BLaER1 treated with 17β-estradiol and CSF1 and Interleukin-3, amounts not matched to agents 10 nM and 100 nM (cell line): ENCODE data around the gene HES5.

Source experiments
- H3K27ac ChIP-seq, 11 experiments: shearing (Covaris generic); formaldehyde crosslinking; 2 replicates each; pipeline ENCODE4 v1.8.1; 2022
- H3K27me3 ChIP-seq, 11 experiments: shearing (Covaris generic); formaldehyde crosslinking; 2 replicates each; pipeline ENCODE4 v1.8.1; 2022
- H3K36me3 ChIP-seq, 11 experiments: shearing (Covaris generic); formaldehyde crosslinking; 2 replicates each; pipeline ENCODE4 v1.8.1; 2022
- H3K4me1 ChIP-seq, 10 experiments: shearing (Covaris generic); formaldehyde crosslinking; 2 replicates each; pipeline ENCODE4 v1.8.1; 2022
- H3K4me2 ChIP-seq, 11 experiments: shearing (Covaris generic); formaldehyde crosslinking; 2 replicates each; pipeline ENCODE4 v1.8.1; 2022
- H3K4me3 ChIP-seq, 10 experiments: shearing (Covaris generic); formaldehyde crosslinking; 2 replicates each; pipeline ENCODE4 v1.8.1; 2022
- H3K9ac ChIP-seq, 11 experiments: shearing (Covaris generic); formaldehyde crosslinking; 2 replicates each; pipeline ENCODE4 v1.8.1; 2022
- H3K9me3 ChIP-seq, 11 experiments: shearing (Covaris generic); formaldehyde crosslinking; replicated peaks in 1 of 11; 2 replicates each; pipeline ENCODE4 v1.8.1; 2022
- H4K20me1 ChIP-seq, 11 experiments: shearing (Covaris generic); formaldehyde crosslinking; 2 replicates each; pipeline ENCODE4 v1.8.1; 2022
- Cebpa-rat ChIP-seq, 11 experiments: shearing (Covaris generic); IDR thresholded peaks; 2 replicates each; pipeline ENCODE4 v1.8.1; 2022

The HES5 gene

GRCh38 chr1:2496087-2496622 is 33.9 kb downstream of the HES5 start:
- no peak for TF ChIP-seq Cebpa-rat (IDR thresholded peaks at IDR 0.05)
- no peaks in the 10 kb centered on the region for H3K9me3 ChIP-seq
- peaks cover 0 to 73% (median 35%) of the 10 kb centered on the region in 11 experiments; a peak in 14 of 22 replicates for H4K20me1 ChIP-seq
- peaks cover 32 to 91% (median 88%) of the 10 kb centered on the region in 10 experiments for H3K4me1 ChIP-seq
- peak overlapping the region in 5 of 11 experiments; percentile 22 to 67 (median 25); a peak in 8 of 22 replicates for H3K27ac ChIP-seq
- no peaks in the 10 kb centered on the region for H3K36me3 ChIP-seq
- peak overlapping the region in 10 of 11 experiments; percentile 33 to 96 (median 86); a peak in 21 of 22 replicates for H3K4me2 ChIP-seq
- H3K9ac ChIP-seq: peak overlapping the region in 5 of 11 experiments; percentile 12 to 65 (median 35); a peak in 6 of 22 replicates
- H3K4me3 ChIP-seq: peak overlapping the region in 1 of 10 experiments; percentile 1; a peak in 1 of 20 replicates
- peaks cover 0 to 62% (median 8%) of the 10 kb centered on the region in 11 experiments; a peak in 12 of 22 replicates for H3K27me3 ChIP-seq

- Histone ChIP-seq H3K9ac (peak overlapping the region in 4 of 11 experiments; percentile 35 to 65 (median 58); a peak in 8 of 22 replicates), H3K4me3 (no peak overlapping the region), H3K27me3 (peaks cover 0 to 62% (median 8%) of the 10 kb centered on the region in 11 experiments; a peak in 12 of 22 replicates), H4K20me1 (peaks cover 0 to 79% (median 38%) of the 10 kb centered on the region in 11 experiments; a peak in 14 of 22 replicates), H3K4me2 (peak overlapping the region in 9 of 11 experiments; percentile 61 to 96 (median 88); a peak in 18 of 22 replicates), H3K9me3 (no peaks in the 10 kb centered on the region), H3K27ac (peak overlapping the region in 4 of 11 experiments; percentile 13 to 67 (median 44); a peak in 6 of 22 replicates), H3K4me1 (peaks cover 28 to 86% (median 83%) of the 10 kb centered on the region in 10 experiments), H3K36me3 (no peaks in the 10 kb centered on the region)
- TF ChIP-seq Cebpa-rat (IDR thresholded peaks at IDR 0.05): no peak
Measured at GRCh38 chr1:2495546-2495945, 34.5 kb downstream of the HES5 start.

- Histone ChIP-seq H3K9ac (peak overlapping the region in 4 of 11 experiments; percentile 35 to 65 (median 58); a peak in 7 of 22 replicates), H3K27ac (peak overlapping the region in 4 of 11 experiments; percentile 13 to 67 (median 44); a peak in 2 of 22 replicates), H3K4me1 (peaks cover 23 to 81% (median 78%) of the 10 kb centered on the region in 10 experiments), H3K4me3 (no peak overlapping the region; a peak in 1 of 20 replicates), H4K20me1 (peaks cover 0 to 81% (median 38%) of the 10 kb centered on the region in 11 experiments; a peak in 14 of 22 replicates), H3K4me2 (peak overlapping the region in 9 of 11 experiments; percentile 61 to 96 (median 88); a peak in 17 of 22 replicates), H3K36me3 (no peaks in the 10 kb centered on the region), H3K27me3 (peaks cover 0 to 62% (median 8%) of the 10 kb centered on the region in 11 experiments; a peak in 12 of 22 replicates), H3K9me3 (no peaks in the 10 kb centered on the region)
- no peak for TF ChIP-seq Cebpa-rat (IDR thresholded peaks at IDR 0.05)
Measured at GRCh38 chr1:2495026-2495425, 35.0 kb downstream of the HES5 start.

GRCh38 chr1:2494323-2494693 is 35.8 kb downstream of the HES5 start:
- peaks cover 17 to 74% (median 71%) of the 10 kb centered on the region in 10 experiments for H3K4me1 ChIP-seq
- peaks cover 0 to 3% (median under 1%) of the 10 kb centered on the region in 11 experiments; a peak in 14 of 22 replicates for H3K9me3 ChIP-seq
- H3K36me3 ChIP-seq: no peaks in the 10 kb centered on the region
- no peak overlapping the region for H3K27ac ChIP-seq
- peak in 7 of 11 experiments; percentile 13 to 77 (median 56); a peak in 7 of 22 replicates for TF ChIP-seq Cebpa-rat (IDR thresholded peaks at IDR 0.05)
- no peak overlapping the region for H3K4me3 ChIP-seq
- peaks cover 0 to 62% (median 8%) of the 10 kb centered on the region in 11 experiments; a peak in 12 of 22 replicates for H3K27me3 ChIP-seq
- peaks cover 0 to 81% (median 38%) of the 10 kb centered on the region in 11 experiments; a peak in 14 of 22 replicates for H4K20me1 ChIP-seq
- H3K9ac ChIP-seq: no peak overlapping the region
- H3K4me2 ChIP-seq: peak overlapping the region in 9 of 11 experiments; percentile 61 to 96 (median 88); a peak in 19 of 22 replicates

GRCh38 chr1:2493691-2494322 is 36.3 kb downstream of the HES5 start:
- Histone ChIP-seq H3K9ac (no peak overlapping the region), H4K20me1 (peaks cover 0 to 77% (median 38%) of the 10 kb centered on the region in 11 experiments; a peak in 14 of 22 replicates), H3K4me3 (no peak overlapping the region), H3K27ac (no peak overlapping the region), H3K36me3 (no peaks in the 10 kb centered on the region), H3K9me3 (peaks cover 2 to 8% (median 6%) of the 10 kb centered on the region in 11 experiments; a peak in 19 of 22 replicates), H3K4me1 (peaks cover 13 to 69% (median 66%) of the 10 kb centered on the region in 10 experiments), H3K27me3 (peaks cover 0 to 62% (median 8%) of the 10 kb centered on the region in 11 experiments; a peak in 12 of 22 replicates), H3K4me2 (peak overlapping the region in 9 of 11 experiments; percentile 61 to 96 (median 88); a peak in 19 of 22 replicates)
- TF ChIP-seq Cebpa-rat (IDR thresholded peaks at IDR 0.05): no peak

GRCh38 chr1:2493218-2493617 is 36.8 kb downstream of the HES5 start:
- H4K20me1 ChIP-seq: peaks cover 0 to 75% (median 38%) of the 10 kb centered on the region in 11 experiments; a peak in 14 of 22 replicates
- H3K27ac ChIP-seq: no peak overlapping the region
- no peak for TF ChIP-seq Cebpa-rat (IDR thresholded peaks at IDR 0.05)
- H3K9me3 ChIP-seq: peaks cover 8 to 13% (median 12%) of the 10 kb centered on the region in 11 experiments; a peak in 19 of 22 replicates
- H3K9ac ChIP-seq: no peak overlapping the region
- H3K27me3 ChIP-seq: peaks cover 0 to 62% (median 8%) of the 10 kb centered on the region in 11 experiments; a peak in 12 of 22 replicates
- H3K4me1 ChIP-seq: peaks cover 12 to 63% (median 61%) of the 10 kb centered on the region in 10 experiments
- H3K36me3 ChIP-seq: no peaks in the 10 kb centered on the region
- peak overlapping the region in 9 of 11 experiments; percentile 61 to 96 (median 88); a peak in 15 of 22 replicates for H3K4me2 ChIP-seq
- H3K4me3 ChIP-seq: no peak overlapping the region

- H4K20me1 ChIP-seq: peaks cover 0 to 73% (median 30%) of the 10 kb centered on the region in 11 experiments; a peak in 14 of 22 replicates
- peaks cover 0 to 50% (median 8%) of the 10 kb centered on the region in 11 experiments; a peak in 12 of 22 replicates for H3K27me3 ChIP-seq
- no peak for TF ChIP-seq Cebpa-rat (IDR thresholded peaks at IDR 0.05)
Measured at GRCh38 chr1:2492091-2492490, 38.0 kb downstream of the HES5 start.

GRCh38 chr1:2489615-2490014 is 40.4 kb downstream of the HES5 start:
- Histone ChIP-seq H3K27ac (no peak overlapping the region), H3K4me2 (no peak overlapping the region), H3K9ac (no peak overlapping the region), H3K36me3 (no peaks in the 10 kb centered on the region), H3K4me3 (no peak overlapping the region), H3K4me1 (peaks cover 0 to 27% (median 25%) of the 10 kb centered on the region in 10 experiments; a peak in 16 of 20 replicates), H3K27me3 (peaks cover 0 to 26% (median 6%) of the 10 kb centered on the region in 11 experiments; a peak in 11 of 22 replicates), H4K20me1 (peaks cover 0 to 58% (median 6%) of the 10 kb centered on the region in 11 experiments; a peak in 12 of 22 replicates), H3K9me3 (peaks cover 11 to 18% (median 14%) of the 10 kb centered on the region in 11 experiments; a peak in 19 of 22 replicates)
- TF ChIP-seq Cebpa-rat (IDR thresholded peaks at IDR 0.05): no peak

More at GRCh38 chr1:2492091-2492490, 38.0 kb downstream of the HES5 start:
- Histone ChIP-seq H3K9ac (no peak overlapping the region), H3K4me3 (no peak overlapping the region), H3K4me1 (peaks cover 11 to 52% (median 49%) of the 10 kb centered on the region in 10 experiments), H3K36me3 (no peaks in the 10 kb centered on the region), H3K27ac (no peak overlapping the region), H3K4me2 (peak overlapping the region in 5 of 11 experiments; percentile 82 to 96 (median 90); a peak in 9 of 22 replicates), H3K9me3 (peaks cover 11 to 18% (median 14%) of the 10 kb centered on the region in 11 experiments; a peak in 19 of 22 replicates)
